ENCODE data around the gene PAK4. TPM values are rescaled to one million over a fixed set of nuclear protein-coding genes. Genes with fewer than 3 reads are reported as not detected.

PAK4 gene
- total and polyA plus RNA-seq, 2 of the 8 experiments (the other 6 are each of a cell fraction or from before 2014, with no cell fraction given): 50.7 to 64.4 TPM

DNA sequence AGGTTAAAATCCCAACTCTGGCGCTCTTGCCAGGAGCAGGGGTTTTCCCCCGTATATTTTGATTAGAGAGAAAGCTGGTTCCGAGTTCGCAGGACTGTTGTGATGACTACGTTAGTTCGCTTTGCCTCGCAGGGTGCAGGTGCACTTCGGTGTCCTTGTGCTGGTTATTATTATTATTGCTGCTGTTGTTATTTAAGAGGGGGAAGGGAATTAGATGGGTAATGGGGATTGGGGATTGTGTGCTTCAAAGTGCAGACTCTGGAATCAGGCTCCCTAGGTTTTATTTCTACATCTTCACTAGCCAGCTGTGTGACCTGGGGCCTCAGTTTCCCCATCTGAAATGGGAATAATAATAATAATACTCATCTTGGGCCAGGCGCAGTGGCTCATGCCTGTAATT is 26.2 kb upstream of the PAK4 start:
- Histone ChIP-seq H3K27ac (ENCODE audit: low read depth, low read length) (no peak overlapping the region), H2BK20ac (ENCODE audit: low read length) (no peak overlapping the region), H3K4me1 (replicated peaks in 1 of 4; ENCODE audit: control insufficient read depth in 3 of 4, insufficient read depth in 4 of 4, low read length in 3 of 4) (no peaks in the 10 kb centered on the region), H3K14ac (ENCODE audit: insufficient read length) (no peak overlapping the region), H3K4me2 (ENCODE audit: insufficient read depth in 1 of 2, low read depth in 2 of 2, low read length in 2 of 2) (peak overlapping the region; percentile 54 to 60), H2BK120ac (replicated peaks; ENCODE audit: low read depth, low read length) (no peak overlapping the region), H3K27me3 (replicated peaks in 1 of 4; ENCODE audit: control insufficient read depth in 3 of 4, extremely low read depth in 1 of 4, insufficient read depth in 3 of 4, low read length in 3 of 4) (peaks cover 0 to 9% (median 6%) of the 10 kb centered on the region in 4 experiments; a peak in 5 of 7 replicates), H3K36me3 (ENCODE audit: control insufficient read depth in 2 of 4, insufficient read depth in 4 of 4, low read length in 3 of 4) (no peaks in the 10 kb centered on the region), H3K23ac (ENCODE audit: insufficient read length) (no peak overlapping the region), H2BK12ac (ENCODE audit: low read depth, low read length) (no peak overlapping the region), H3K4me3 (ENCODE audit: extremely low read depth in 1 of 4, insufficient read depth in 2 of 4, low read depth in 3 of 4, low read length in 4 of 4) (peak overlapping the region in 2 of 4 experiments; percentile 19 to 59; a peak in 3 of 8 replicates), H3K23me2 (ENCODE audit: low read depth, low read length) (no peaks in the 10 kb centered on the region), H3K56ac (replicated peaks; ENCODE audit: insufficient read length, low read depth, low read length) (no peak overlapping the region), H2AFZ (ENCODE audit: low read length) (no peak overlapping the region), H3K18ac (ENCODE audit: extremely low read depth, low read length) (no peak overlapping the region), H2AK5ac (ENCODE audit: low read depth, low read length) (no peak overlapping the region), H3K79me2 (ENCODE audit: control insufficient read depth in 1 of 2, insufficient read depth in 2 of 2, low read length in 2 of 2) (no peaks in the 10 kb centered on the region), H3K4ac (replicated peaks; ENCODE audit: insufficient read length, low read depth, low read length) (no peak overlapping the region), H4K91ac (replicated peaks; ENCODE audit: insufficient read length, low read length) (no peak overlapping the region), H4K8ac (ENCODE audit: extremely low read depth, insufficient read depth, low read length) (no peak overlapping the region), H3K9me3 (ENCODE audit: insufficient read depth in 2 of 2, low read depth in 1 of 2, low read length in 1 of 2) (no peaks in the 10 kb centered on the region), H2BK15ac (ENCODE audit: low read length) (no peak overlapping the region), H4K5ac (ENCODE audit: insufficient read length, low read depth, low read length) (no peak overlapping the region), H3K79me1 (ENCODE audit: low read depth, low read length) (no peaks in the 10 kb centered on the region), H3K9ac (replicated peaks in 1 of 4; ENCODE audit: extremely low read depth in 1 of 4, low read depth in 3 of 4, low read length in 3 of 4) (no peak overlapping the region), H2BK5ac (ENCODE audit: low read depth, low read length) (no peak overlapping the region), H4K20me1 (replicated peaks in 1 of 2; ENCODE audit: control insufficient read depth in 1 of 2, insufficient read depth in 2 of 2, low read length in 2 of 2) (no peaks in the 10 kb centered on the region)
- DNase-seq (ENCODE audit: low read depth in 1 of 2, low spot score in 2 of 2) (no peak), FAIRE-seq (no peak)
- 72% methylated on average over 9 of the region's 9 CpGs; no CpG with 5 or more reads in 1 of the 2 experiments for WGBS, 2 experiments (ENCODE audit: extremely low coverage in 1 of 2, insufficient coverage in 1 of 2, insufficient read length in 1 of 2, insufficient replicate concordance in 2 of 2, low coverage in 1 of 2, low lambda C conversion rate in 2 of 2, missing lambda C conversion rate in 1 of 2)
- ChIA-PET POLR2A (ENCODE audit: partially characterized antibody) (no interaction called here), CTCF (ENCODE audit: partially characterized antibody) (interaction anchor here (0.7 to 3.2 kb wide), 6 partner anchors 8 to 104 kb away, joined by 4 to 15 read pairs (median 5); partner anchors contain the start of gene SYCN)
- TF ChIP-seq SP4 (IDR thresholded peaks at IDR 0.05; ENCODE audit: low read length) (no peak), JUN (IDR thresholded peaks at IDR 0.05; ENCODE audit: low read depth, low read length) (no peak)
